Activated T-helper 9 cell treated with anti-CD3 and anti-CD28 coated beads, Interleukin-2, amount 50 U/mL, for 16 hours (primary cell): Measurements from ENCODE around the gene VNN1.
"Not testable (repeated sequence)": the region's sequence is repeated elsewhere in the genome, so short reads cannot be mapped to it uniquely, and the experiment has no call there.

Experiments used
- DNase-seq: peaks from one replicate; pipeline ENCODE4 v3.0.0-alpha.2; 2020; ENCODE audit warnings: low read depth

The VNN1 gene

DNA sequence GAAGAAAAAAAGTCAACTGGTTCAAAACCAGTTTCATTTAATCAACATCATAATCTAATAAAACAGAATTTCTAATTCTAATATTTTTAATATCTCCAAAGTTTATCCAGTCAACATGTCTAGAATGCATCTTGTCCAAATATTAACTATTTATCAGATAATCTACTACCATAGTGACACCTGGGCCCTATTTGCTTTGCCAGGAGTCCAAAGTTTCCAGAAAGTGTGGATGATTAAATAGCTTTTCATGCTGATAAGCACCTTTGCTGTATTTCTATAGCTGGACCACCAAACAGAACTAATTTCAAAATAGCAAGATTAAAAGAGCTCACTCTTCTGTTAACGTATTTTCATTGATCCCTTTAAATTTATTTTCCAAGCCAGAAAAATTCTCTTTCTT lies 42.6 kb downstream of the VNN1 start:
- no peak for DNase-seq

DNA sequence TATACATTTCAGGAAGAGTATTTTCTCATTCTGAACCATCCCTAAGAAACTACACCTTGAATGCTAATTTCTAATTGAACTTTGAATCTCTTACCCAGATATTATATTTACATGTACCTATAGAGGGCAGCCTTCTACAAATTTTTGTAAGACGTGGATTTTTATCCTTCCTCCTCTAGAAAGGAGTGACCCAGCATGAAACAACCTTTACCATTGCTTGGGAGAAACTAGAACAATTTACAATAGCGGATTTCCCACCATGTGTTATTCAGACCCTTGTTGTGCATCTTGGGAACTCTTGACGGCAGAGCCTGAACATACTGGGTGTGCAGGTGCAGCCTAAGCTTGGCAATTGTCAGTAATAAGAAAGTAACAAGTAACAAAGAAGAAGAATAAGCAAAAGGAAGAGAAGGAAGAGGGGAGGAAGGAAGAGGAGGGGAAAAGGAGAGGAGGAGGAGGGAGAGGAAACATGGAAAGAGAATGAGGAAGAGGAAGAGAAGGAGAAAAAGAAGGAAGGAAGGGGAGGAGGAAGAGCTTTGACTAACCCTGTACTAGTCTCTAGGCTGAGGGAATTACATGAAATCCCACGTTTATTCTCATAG lies 44.1 kb downstream of the VNN1 start:
- no peak for DNase-seq

DNA sequence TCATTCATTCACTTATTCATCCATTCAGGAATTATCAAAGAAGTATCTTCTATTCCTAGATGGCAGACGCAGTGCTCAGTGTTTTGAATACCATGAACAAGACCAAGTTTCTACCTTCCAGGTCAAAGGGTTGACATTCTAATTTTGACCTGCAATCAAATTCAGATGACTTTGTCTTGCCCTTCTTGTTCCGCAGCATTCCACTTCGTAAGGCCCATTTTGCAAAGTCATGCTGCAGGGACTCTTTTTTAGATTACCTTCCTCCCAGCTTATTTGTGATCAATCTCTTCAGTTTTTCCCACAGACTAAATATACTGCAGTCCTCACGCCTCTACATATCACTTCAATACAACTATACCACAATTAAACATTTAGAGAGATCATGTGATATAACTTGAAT lies 47.7 kb downstream of the VNN1 start:
- DNase-seq, result no peak

DNA sequence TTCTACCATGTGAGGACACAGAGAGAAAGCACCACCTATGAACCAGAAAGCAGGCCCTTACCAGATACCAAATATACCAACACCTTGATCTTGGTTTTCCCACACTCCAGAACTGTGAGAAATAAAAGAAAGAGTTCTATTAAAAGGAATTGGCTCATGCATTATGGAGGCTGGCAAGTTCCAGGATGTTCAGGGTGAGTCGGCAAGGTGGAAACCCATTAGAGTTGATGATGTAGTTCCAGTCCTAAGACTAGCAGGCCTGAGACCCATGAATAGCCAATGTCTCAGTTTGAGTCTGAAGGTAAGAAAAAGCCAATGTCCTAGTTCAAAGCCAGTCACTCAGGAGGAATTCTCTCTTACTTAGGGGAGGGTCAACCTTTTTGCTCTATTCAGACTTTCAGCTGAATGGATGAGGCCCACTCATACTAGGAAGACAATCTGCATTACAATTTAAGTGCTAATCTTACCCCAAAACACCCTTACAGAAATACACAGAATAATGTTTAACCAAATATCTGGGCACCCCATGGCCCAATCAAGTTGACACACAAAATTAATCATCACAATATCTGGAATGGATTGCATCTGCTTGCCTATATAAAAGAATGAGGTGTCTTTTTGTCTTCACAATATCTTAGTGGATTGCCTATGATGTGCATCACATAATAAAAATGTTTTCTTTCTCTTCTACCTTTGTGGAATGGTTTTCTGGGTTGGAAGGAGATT lies 49.4 kb downstream of the VNN1 start:
- no peak for DNase-seq

DNA sequence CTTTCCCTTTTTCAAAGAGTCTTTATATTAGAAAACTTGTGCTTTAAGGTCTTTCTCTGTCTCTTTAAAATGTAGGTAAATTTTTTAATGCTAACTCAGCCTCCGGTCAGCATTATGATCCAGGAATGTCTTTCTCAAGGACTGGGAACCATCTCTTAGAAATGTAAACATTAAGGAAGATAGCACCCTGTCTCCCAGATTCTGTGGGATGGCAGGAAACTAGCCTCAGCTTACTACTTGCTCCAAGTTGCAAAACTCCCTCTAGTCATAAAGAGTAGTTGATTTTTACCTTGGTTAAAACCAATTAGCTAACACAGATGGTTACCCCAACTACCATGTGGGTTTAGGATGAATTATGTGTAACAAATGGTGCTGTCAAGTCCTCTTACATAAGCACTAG lies 50.2 kb downstream of the VNN1 start:
- DNase-seq, result no peak

DNA sequence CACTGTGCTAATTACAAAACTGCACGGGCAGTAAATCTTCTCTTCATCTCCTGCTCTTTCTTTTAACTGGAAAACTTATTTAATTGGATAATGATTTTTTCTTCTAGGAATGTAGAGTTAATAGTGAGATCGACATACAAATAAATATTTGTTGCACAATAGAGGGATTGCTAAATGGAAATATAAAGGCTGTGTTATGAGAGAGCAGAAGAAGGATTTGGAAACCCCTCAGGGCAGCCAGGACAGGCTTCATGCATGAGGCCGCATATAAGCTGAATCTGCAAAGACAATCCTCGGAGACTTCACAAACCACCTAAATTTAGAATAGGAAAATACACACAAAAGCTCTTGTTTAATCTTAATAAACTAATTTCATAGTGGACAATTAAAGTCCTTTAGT lies 51.9 kb downstream of the VNN1 start:
- DNase-seq, result no peak

DNA sequence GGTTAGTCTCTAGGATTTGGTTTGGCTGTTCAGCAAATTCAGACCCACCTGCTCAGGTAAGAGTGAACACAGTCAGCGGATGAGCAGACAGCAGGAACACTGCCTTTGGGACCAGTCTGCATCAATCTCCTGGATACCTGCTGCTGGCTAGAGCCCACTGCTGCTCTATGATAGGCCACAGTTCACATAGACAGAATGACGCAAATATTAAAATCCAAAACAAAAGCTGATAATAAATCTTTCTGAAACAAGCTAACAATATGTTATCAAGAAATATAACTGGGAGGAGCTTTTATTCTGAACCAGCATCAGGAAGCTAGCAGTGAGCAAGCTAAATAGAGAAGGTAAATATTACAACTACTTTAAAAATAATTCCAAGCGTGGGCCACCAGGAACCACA lies 54.8 kb downstream of the VNN1 start, which contains the start of gene TAAR1:
TAAR1 (minus strand) TSS at position 101 of the 400 bp plus-strand sequence. CDS start 13,179 bp downstream, outside the sequence.
- DNase-seq, result no peak

DNA sequence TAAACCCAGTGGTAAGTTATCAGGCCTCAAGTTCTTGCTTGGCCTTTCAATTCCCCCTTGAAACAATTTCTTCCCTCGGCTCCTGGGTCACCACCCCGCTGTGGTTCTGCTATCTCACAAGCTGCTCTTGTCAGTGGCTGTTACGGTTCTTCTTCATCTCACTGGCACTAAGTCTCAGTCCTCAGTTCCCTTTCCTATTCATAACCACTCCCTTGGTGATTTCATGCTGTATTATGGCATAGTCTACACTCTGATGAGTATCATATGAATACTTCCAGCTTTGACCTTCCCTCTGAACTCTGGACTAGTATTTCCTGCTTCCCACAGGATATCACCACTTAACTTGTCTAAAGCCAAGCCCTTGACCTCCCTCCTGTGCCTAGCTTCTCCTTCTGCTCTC lies 62.8 kb downstream of the VNN1 start:
- DNase-seq, result no peak

DNA sequence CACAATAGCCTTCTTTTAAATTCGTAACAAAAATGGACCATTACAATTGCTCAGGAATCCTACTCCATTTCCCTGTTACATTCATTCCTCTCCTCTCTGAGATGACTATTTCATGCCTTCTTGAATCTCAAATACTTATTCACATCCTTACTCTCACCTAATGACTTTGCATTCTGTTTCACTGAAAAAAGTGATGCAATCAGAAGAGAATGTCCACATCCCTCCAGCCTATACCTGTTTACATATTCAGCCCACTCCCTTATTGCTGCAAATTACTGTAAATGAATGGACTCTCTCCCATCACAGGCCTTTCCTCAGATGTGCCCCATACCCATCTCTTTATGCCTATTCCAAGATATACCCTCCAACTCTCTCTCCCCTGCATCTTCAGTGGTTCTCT lies 63.4 kb downstream of the VNN1 start:
- no peak for DNase-seq

DNA sequence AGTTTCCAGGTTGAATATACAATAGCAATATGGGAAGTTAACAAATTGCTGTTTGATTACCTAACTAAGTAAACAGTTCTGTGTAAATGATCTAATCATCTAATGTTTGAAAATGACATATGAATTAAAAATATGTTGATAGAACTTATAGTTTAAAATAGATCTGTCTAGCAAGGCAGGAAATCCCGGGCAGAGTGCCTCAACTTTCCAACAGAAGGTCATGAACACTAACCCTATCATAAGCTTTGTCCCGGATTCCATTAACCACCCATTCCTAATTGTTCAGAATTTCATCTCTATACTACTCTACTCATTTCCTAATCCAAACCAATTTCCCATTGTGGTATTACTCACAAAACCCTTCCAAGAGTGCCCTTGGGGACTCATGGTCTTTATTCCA lies 65.0 kb downstream of the VNN1 start:
- DNase-seq, result no peak

DNA sequence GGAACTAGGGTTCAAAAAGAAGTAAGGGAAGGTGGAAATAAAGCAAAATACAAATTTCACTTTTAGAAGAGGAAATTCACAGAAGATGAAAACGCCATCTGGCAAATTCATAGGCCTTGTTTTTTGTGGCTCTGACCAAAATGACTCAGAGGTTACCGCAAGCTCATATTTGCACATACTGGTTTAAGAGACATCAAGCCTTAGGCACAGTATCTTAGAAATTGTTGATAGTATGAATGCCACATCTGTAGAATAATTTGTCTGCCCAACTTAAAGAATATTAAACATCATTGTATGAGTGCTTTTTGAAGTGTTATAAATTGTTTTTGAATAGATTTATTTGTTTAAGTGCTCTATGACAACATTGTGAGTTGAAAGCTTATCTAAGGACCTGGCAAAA lies 65.5 kb downstream of the VNN1 start:
- DNase-seq, result no peak

DNA sequence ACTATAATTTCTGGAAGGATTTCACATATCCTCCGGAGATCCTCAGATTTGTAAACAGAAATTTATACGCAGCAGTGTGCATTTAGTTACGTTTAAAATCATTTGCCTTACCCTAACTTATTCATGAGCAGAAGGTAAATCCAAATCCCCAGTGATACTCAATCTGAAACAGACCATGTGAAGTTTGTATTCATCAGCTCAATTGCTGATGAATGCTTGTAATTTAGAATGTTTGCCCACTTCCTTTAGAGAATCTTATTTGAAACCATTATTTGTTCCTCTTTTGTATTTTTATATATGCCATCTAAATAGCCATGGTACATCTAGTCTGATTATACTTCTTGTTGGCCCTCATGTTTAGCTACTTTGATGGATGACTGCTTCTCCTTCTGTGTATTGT lies 70.3 kb downstream of the VNN1 start:
- no peak for DNase-seq

DNA sequence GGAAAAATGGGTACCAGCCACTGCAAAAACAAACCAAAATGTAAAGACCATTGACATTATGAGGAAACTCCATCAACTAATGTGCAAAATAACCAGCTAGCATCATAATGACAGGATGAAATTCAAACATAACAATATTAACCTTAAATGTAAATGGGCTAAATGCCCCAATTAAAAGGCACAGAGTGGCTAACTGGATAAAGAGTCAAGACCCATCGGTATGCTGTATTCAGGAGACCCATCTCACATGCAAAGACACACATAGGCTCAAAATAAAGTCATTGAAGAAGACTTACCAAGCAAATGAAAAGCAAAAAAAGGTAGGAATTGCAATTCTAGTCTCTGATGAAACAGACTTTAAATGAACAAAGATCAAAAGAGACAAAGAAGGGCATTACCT lies 76.7 kb downstream of the VNN1 start:
- DNase-seq, result not testable (repeated sequence)

DNA sequence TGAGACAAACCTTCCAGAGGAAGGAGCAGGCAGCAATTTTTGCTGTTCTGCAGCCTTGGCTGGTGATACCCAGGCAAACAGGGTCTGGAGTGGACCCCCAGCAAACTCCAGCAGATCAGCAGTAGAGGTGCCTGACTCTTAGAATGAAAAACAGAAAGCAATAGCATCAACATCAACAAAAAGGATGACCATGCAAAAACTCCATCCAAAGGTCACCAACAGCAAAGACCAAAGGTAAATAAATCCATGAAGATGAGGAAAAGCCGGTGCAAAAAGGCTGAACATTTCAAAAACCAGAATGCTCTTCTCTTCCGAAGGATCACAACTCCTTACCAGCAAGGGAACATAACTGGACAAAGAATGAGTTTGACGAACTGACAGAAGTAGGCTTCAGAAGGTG lies 77.9 kb downstream of the VNN1 start:
- not testable (repeated sequence) for DNase-seq

DNA sequence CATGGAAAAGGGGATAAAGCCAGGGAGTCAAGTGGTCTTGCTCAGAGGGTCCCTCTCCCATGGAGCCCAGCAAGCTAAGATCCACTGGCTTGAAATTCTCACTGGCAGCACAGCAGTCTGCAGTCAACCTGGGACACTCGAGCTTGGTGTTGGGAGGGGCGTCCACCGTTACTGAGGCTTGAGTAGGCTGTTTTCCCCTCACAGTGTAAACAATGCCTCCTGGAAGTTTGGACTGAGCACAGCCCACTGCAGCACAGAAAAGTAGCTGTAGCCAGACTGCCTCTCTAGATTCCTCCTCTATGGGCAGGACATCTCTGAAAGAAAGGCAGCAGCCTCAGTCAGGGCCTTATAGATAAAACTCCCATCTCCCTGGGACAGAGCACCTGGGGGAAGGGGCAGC lies 78.6 kb downstream of the VNN1 start:
- DNase-seq, result not testable (repeated sequence)

DNA sequence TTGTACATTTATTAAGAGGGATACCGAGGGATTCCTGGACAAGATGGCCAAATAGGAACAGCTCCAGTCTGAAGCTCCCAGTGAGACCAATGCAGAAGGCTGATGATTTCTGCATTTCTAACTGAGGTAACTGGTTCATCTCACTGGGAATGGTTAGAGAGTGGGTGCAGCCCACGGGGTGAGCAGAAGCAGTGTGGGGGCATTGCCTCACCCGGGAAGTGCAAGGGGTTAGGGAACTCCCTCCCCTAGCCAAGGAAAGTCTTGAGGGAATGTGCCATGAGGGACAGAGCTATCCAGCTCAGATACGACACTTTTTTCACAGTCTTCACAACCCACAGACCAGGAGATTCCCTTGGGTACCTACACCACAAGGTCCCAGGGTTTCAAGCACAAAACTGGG lies 79.1 kb downstream of the VNN1 start:
- no peak for DNase-seq

DNA sequence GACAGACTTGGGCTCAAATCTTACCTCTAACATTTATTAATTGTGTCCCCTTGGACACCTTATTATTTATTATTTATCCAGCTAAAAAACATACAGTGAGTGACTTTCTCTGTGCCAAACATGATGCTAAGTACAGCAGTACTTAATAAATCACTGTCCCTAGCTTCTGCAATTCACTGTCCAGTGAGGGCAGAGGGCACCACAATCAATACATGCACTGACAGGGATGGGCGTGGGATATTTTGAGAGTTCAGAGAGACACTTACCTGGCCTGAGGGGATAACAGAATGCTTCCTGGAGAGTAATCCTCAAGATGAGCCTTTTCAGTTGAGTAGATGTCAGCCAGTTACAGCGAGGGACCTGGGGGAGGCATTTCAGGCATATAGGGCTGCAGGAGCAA lies 80.5 kb downstream of the VNN1 start:
- DNase-seq, result no peak
